ENCODE results near the gene RAD18.

The RAD18 gene

DNA sequence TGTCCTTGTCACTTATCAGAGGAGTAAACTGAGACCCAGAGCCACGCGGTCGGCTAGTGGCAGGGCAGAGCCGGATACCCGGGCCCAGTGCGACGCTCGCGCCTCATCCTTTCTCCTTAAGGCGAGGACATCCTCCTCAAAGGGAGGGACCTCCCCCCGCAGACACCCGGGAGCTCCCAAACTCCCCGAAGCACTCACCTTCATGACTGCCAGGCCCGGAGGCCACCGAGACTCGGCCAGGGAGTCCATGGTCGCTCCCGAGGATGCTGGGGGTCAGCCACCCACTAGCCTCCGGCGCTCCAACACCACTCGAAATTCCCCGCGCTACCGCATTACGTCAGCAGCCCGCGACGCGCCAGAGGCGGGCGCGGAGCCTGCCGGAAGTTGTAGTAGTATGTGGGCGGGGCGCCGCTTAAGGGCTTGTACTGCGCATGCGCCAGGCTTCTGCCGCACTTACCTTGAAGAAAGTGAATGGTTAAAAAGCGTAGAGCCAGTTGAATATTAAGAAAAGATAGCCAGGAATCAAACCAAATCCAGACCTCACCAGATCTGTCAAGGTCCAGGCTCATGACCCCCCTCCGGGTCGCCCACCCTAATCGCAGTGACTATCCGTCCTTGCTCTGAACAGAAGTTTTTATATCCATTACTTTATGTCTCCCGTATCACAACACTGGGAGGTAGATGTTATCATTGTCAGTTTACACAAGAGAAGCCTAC is at the start of gene RAD18:
Gene RAD18 (minus strand): TSS at position 336 of the 717 bp plus-strand sequence. CDS start 87 bp downstream, at position 249.
- peak; percentile 98 for DNase-seq

GRCh38 chr3:9012521-9012920 is 49.2 kb upstream of the RAD18 start:
- no peak for DNase-seq

- no peak for DNase-seq
These were observed 46.8 kb upstream of the RAD18 start for GRCh38 chr3:9009976-9010545.

- DNase-seq = no peak
These were observed 45.4 kb upstream of the RAD18 start for GRCh38 chr3:9008550-9009255.

- no peak for DNase-seq
These were observed 44.7 kb upstream of the RAD18 start for GRCh38 chr3:9007928-9008327.

DNA sequence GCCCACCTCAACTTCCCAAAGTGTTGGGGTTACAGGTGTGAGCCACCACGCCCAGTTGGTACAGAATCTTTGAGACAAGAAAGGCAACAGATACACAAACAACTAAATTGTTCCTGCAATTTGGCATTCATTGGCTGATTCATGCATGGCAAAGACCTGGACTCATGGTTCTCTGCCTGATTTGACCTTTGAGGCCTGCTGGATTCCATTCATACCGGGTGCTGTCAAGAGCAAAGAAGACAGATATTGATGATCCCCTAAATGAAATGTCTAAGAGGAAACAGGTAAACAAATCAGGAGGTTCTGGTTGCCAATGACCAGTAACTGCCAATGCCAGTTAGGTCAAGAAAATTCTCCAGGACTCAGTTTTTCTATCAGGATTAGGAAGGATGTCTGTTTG is 43.9 kb upstream of the RAD18 start:
- DNase-seq = no peak

GRCh38 chr3:9000041-9000440 is 36.8 kb upstream of the RAD18 start:
- DNase-seq = no peak

DNA sequence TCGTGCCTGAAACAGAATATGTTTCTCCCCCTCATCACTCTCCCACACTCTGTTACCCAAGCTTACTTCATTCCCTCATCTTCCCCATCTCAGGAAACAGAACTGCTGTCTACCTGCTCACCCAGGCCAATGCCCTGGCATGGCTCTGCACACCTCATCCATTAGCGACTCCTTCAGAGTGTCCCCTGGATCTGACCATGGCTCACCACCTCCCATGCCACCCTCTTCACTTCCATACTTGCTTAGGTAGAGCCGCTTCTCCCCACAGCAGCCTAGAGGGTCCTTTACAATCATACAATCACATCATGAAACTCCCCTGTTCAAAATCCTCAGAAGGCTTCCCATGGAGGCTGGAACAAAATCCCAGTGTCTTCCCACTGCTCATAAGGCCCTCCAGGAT is 33.9 kb upstream of the RAD18 start:
- no peak for DNase-seq

DNA sequence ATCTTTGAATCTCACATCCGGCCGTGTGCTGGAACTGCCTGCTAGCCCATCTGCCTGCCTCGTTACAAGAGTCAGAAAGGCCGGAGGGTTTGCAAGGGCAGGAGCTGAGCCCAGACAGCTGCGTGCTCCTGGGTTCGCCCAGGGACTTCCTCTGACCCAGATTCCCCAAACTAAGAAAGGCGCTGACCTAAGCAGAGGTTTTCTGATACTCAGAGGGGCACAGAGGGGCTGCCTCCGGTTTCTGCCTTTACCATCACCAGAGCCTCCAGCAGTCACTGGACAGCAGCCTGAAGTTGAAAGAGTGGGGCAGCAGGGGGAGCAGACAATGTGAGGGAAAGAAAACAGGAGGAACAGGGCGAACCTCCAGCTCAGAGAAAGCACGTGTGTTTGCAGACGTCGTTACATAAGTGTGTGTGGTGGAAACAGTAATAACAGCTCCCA is 33.4 kb upstream of the RAD18 start:
- DNase-seq = no peak

GRCh38 chr3:8996216-8996615 is 32.9 kb upstream of the RAD18 start:
- DNase-seq = no peak

DNA sequence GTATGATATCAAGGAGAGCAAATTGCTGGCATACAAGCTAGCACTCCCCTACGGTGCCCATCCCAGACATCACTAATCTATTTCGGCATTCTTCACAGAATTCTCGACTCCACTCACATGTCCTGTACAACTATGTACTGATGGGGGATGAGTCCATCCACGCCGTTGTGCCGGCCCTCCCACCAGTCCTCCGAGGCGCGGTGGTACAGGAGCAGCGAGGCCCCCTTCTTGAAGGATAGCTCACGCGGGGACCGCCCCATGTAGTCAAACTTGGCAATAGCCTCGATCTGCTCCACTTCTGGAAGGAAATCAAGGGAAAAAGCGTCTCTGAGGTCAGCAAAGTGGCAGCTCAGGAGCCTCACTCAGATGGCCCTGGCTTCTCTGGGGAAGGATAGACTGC is 31.0 kb upstream of the RAD18 start:
- DNase-seq = no peak

DNA sequence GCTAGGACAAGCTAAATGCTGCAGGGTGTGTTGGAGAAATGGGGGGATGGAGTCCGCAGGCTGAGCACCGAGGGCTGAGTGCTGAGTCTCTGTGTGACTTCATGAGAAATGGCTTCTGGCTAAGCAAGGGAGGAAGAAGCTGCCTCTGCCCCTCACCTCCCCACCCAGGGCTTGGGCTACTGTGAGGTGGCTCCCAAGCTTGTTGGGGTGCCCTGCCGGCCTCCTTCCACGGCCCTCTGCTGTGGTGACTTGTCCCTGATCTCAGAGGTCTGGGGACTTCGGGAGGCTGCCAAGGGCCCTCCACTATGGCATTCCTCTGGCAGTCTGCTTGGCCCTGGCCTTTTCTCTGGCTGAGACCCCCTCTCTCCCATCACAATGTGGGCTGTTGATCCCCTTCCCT is 30.1 kb upstream of the RAD18 start:
- DNase-seq = no peak

DNA sequence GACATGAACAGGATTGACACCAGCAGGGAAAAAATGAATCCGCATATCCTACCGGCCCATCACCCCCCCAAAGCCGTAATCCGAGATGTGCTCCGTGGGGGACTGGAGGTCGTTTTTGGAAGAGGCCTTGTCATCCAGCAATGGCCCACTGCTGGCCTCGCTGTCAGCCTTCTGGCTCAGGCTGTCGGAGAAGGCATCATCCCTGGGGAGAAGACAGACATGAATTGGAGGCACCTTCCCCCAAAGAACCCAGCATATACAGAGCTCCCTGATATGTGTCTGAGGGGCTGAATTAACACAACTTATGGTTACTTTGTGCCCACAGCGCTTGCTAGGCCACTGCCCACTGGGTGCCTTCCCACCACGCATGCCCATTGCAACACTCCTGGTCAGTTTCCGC is 29.6 kb upstream of the RAD18 start:
- DNase-seq = no peak

- DNase-seq = no peak
These were observed 28.9 kb upstream of the RAD18 start for GRCh38 chr3:8992199-8992598.

GRCh38 chr3:8990266-8991215 is 27.3 kb upstream of the RAD18 start:
- DNase-seq = no peak

GRCh38 chr3:8988791-8989558 is 25.7 kb upstream of the RAD18 start:
- DNase-seq = no peak

DNA sequence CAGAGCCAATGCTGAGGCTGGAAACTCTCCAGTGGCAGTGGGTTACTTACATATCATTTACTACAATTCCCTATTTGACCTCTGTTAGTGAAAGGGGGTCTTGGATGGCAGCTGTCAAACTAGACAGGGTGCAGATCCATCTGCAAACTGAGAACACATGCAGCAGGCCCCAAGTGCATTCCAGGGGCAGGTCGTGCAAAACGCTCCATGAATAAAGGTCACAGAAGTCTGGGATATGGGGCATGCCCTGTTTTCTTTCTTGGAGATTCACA is 25.0 kb upstream of the RAD18 start:
- DNase-seq = no peak

DNA sequence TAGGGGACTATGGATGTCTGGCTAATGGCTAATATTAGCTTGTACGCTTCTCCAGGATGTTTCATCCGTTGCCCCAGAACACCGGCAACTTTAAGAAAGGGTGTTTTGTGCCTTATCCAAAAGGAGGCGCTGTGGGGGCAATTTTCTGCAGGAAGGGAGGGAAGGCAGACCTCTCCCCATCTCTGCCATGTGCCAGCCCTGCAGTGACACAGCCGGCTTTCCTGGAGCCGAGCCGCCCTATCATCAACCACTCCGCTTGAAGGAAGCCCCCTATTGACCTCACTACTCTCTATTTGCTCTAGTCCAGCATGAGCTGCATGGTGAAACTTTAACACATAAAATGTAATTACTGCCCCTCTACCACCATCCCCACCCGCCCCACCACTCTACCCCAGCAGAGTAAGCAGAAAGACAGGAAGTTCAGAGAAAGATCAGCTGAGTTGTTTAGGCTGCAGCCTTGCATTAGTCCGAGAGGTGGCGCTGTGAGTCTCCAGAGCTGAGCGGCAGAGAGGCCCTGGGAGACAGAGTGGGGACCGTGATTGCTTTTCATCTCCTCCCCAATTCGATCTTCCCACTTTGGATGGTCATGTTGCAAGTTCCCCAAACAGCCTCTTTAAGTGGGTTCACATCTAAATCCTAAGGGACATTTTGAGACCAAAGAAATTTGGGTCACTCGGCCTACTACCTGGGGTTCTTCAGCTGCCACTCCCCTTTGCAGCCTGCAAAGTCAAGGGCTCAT is 24.5 kb upstream of the RAD18 start:
- peak; percentile 82 for DNase-seq

- no peak for DNase-seq
These were observed 24.0 kb upstream of the RAD18 start for GRCh38 chr3:8987226-8987625.

GRCh38 chr3:8986741-8987140 is 23.5 kb upstream of the RAD18 start:
- DNase-seq = no peak

GRCh38 chr3:8985876-8986275 is 22.6 kb upstream of the RAD18 start:
- no peak for DNase-seq

DNA sequence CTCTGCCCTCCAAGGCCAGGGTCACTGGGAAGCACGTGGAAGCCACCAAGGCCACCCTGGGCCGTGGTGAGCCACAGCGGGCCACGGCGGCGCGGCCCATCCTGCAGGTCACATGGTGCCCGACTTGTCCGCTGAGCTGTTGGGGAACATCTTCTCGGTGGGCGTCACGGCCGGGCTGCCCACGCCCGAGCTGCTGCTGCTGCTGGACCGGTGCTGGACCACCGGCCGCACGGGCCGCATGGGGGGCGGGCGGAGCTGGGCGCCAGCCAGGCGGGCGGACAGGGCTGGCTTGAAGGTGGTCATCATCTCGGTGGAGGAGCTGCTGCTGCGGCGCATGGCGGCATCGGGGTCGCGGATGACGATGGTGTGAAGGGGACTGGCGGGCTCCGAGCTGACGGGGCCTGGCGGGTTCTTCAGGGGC is 22.1 kb upstream of the RAD18 start:
- no peak for DNase-seq

All from OCI-M1 (cell line).